Activated CD4-positive, alpha-beta T cell treated with anti-CD3 and anti-CD28 coated beads for 1 hour (primary cell): Measurements from ENCODE around the gene C2CD3.
A peak's percentile ranks its signal among the peaks of the same experiment; 100 is the strongest.

Experiments
- DNase-seq: peaks from one replicate; pipeline ENCODE4 v3.0.0-alpha.2; 2020

The C2CD3 gene, protein sequence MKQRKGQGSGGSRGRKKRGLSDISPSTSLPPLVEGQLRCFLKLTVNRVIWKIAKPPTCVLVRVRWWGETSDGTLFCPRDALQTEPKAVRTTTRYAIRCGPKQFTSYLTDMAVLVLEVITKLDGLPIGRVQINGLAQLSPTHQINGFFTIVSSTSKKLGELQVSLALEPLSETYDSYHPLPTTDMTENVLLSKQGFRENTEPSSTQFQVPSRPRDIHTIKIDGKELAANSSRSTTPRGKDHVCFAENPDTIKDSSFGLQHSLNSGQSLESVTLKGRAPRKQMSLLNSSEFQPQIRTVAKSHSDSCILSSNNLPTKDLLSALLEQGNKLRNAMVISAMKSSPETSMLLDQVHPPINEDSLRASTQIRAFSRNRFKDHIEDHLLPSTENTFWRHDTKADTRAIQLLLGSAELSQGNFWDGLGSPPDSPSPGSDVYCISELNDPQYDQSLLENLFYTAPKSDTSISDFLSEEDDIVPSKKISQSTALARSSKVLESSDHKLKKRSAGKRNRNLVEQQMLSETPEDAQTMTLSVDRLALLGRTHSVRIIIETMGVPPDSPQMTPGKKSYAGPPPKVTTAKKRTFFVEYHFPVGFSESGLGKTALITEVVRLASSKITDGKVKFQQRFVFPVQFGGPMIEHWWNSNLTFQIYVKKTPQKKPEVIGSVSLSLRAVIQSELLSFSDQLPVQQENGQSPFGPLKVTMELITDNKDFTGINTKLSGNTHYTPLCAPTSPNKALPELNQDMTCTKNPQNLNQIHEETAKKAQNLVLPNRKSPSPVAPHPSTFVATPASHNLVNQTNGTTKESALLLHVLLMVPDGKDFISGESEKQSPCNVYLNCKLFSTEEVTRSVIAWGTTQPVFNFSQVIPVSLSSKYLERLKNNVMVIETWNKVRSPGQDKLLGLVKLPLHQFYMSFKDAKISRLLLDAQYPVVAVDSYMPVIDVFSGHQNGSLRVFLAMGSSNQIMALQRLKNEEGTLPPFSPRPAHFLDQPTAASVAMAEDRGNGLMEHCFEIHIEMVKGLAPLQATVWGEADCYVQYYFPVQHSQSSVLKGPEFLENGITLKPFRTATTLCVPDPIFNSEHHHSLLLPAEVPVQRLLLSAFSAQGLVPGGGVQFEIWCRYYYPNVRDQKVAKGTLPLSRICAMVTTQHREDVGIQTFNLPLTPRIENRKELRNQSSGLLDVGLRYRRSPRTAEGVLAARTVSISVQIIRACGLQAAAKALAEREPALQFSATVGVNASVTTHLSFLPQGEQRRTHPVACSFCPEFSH (N-terminal part only)

GRCh38 chr11:74170694-74171629 is at the start of gene C2CD3, which contains the start of gene PPME1:
C2CD3 (minus strand) TSS chr11:74171002; CDS start chr11:74170792, 210 bp downstream.
PPME1 (plus strand) TSS chr11:74171289; CDS start chr11:74171422, 133 bp downstream.
- DNase-seq, result peak; percentile 97

- no peak for DNase-seq
Measured at GRCh38 chr11:74220376-74220775, 49.6 kb upstream of the C2CD3 start.

- DNase-seq, result no peak
Measured at GRCh38 chr11:74212533-74212932, 41.7 kb upstream of the C2CD3 start.

GRCh38 chr11:74208507-74208906 is 37.7 kb upstream of the C2CD3 start:
- DNase-seq, result no peak

GRCh38 chr11:74206746-74207145 is 35.9 kb upstream of the C2CD3 start:
- no peak for DNase-seq

GRCh38 chr11:74205181-74205580 is 34.4 kb upstream of the C2CD3 start:
- no peak for DNase-seq

DNA sequence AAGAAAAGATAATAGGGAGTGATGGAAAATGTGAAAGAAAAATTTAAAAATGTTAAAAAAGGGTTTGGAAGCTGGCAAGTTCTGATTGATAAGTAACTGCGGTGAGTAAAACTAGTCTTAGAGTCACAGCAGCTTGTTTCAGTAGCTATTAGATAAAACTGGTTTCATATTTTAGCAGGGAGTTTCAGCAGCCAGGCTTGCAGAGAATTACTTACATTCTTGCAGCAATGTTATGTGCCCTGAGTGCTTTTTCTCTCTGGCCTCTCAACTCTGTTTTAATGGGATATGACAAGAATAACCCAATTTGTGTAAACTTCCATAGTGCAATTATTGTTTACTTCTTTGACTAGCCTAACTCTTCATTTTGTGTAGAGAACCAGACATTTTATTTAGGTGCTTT is 33.9 kb upstream of the C2CD3 start:
- no peak for DNase-seq

- no peak for DNase-seq
Measured at GRCh38 chr11:74203966-74204365, 33.2 kb upstream of the C2CD3 start.

GRCh38 chr11:74196781-74197486 is 26.1 kb upstream of the C2CD3 start:
- DNase-seq, result no peak

- no peak for DNase-seq
Measured at GRCh38 chr11:74195828-74196227, 25.0 kb upstream of the C2CD3 start.

- DNase-seq, result no peak
Measured at GRCh38 chr11:74185695-74186094, 14.9 kb upstream of the C2CD3 start.

GRCh38 chr11:74185285-74185684 is 14.5 kb upstream of the C2CD3 start:
- DNase-seq, result no peak

DNA sequence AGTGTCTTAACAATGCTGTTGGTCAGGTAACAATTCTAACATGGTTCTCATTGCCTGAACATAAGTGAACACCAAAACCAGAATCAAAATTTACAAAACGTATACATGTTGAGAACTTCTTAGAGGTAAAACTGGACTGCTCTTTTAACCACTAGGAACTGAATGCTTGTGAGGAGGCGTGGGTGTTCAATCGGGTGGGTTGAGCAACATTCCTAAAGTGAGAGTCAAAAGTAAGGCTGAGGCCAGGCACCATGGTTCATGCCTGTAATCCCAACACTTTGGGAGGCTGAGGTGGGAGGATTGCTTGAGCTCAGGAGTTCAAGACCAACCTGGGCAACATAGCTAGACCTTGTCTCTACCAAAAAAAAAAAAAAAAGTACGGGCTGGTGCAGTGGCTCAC is 11.8 kb upstream of the C2CD3 start:
- DNase-seq, result no peak

DNA sequence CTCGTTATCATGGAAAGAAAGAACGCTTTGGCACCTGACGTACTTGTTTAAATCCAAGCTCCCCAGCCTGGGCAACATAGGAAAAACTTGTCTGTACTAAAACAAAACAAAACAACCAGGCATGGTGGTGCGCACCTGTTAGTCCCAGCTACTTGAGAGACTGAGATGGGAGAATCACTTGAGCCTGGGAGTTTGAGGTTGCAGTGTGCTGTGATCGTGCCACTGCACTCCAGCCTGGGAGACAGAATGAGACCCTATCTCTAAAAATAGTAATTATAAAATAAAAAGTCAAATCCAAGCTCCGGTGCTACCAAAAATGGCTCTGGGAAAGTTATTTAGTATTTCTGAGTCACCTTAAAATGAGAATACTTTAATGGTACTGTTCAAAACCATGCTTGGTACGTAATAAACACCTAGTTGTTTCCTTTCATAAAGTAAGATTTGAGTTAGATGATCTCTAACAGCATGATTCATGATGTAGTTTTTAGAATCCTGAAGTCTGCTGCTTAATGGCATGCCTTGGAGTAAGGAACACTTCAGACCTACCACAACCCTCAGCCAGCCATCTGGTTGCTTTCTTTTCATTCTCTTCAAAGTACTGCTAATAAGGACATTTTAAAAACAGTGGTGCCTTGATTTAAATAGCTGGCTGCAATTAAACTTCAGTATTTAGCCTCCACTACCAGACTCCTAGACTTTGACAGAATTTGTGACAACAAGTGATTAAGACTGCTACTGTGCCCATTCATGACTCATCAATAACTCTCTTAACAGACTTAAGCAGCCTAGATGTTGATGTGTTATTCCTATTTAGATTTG is 8.6 kb upstream of the C2CD3 start:
- DNase-seq, result no peak

DNA sequence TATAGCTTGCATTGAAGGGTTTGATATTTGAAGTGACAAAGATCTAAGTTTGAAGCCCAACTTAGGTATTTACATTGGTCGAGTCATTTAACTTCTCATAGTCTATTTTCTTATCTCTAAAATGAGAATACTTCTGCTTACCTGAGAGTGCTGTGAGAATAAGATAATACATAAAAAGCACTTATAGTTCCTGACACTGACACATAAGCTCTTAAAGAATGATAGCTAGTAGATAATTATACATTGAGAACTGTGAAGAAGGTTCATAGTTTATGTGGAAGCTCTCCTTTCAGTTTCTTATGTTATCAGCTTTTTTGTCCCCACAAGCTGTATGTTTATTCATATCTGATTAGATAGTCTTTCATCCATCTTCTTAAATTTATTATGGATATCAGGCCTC is 5.1 kb upstream of the C2CD3 start:
- DNase-seq, result no peak

DNA sequence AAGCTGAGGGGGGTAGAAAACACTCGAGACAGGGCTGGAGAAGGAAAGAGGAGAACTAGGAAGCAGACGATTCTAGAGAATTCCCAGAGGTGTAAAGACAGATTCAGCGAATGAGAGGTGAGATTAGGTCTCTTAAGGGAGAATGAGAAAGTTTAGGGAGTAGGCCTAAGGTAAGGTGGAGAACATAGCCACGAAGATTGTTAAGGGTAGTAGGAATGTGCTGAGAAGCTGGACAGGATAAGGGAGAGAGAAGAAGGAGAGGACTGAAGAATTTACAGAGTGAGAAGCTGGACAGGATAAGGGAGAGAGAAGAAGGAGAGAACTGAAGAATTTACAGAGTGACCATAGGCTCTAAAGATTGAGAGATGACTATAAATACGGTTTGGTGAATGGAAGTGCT is 1.2 kb upstream of the C2CD3 start:
- no peak for DNase-seq

DNA sequence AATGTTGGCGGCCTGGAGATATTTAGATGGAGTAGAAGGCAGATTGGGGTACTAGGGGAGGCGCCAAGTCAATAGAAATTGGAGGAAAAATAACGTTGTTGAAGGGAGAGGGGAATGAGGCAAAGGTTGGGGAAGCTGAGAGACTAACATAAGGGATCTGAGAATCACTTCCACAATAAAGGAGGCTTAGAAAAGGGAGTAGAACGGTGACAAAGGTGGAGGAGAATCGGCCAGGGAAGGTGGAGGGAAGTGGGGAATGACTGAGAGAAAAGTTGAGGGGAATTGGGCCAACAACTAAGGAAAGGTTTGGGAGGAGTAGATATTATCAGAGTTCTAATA is 797 bp upstream of the C2CD3 start:
- no peak for DNase-seq

GRCh38 chr11:74169738-74170458 is 904 bp downstream of the C2CD3 start:
- DNase-seq, result no peak

DNA sequence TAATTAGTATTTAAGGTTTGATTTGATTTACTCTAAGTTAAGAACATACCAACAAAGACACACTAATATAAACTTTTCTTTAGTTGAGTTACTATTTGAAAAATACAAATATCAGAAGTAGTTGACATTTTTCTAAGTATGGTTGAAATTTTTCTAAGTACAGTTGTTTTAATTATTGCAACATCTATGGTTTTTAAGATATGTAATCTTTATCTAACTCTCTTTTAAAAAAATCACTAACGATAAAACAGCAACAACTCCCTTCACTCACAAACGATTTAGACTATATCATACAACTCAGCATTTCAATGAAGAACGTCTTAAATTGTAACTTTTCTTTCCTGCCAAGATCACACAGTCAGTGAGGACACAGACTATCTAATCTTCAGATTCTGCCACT is 2.0 kb downstream of the C2CD3 start:
- DNase-seq, result no peak
